ENCODE measurements around the gene BECN2. TPM values are rescaled to one million over a fixed set of nuclear protein-coding genes. Genes with fewer than 3 reads are reported as not detected.

The BECN2 gene
- polyA plus RNA-seq, 1 donor from 2014 or later: not detected

DNA sequence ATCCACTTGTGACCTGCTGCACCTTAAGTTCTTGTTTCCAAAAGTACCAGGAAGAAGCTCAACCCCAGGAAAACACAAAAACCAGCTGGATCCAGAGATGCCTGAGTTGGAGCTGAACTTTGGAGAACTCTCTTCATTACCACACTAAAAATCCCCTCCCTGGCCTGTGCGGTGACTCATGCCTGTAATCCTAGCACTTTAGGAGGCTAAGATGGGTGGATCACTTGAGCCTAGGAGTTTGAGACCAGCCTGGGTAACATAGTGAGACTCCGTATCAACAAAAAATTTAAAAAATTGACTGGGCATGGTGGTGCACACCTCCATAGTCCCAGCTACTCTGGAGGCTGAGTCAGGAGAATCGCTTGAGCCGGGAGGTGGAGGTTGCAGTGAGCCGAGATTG lies 35.2 kb downstream of the BECN2 start:
- Histone ChIP-seq H3K9me2 (ENCODE audit: insufficient read depth, low read length) (no peaks in the 10 kb centered on the region), H3K9me3 (ENCODE audit: low read length) (no peaks in the 10 kb centered on the region), H3K9ac (ENCODE audit: low read length) (no peak overlapping the region), H3K27ac (ENCODE audit: low read length) (no peak overlapping the region), H2AFZ (ENCODE audit: low read depth, low read length) (no peak overlapping the region), H3F3A (ENCODE audit: insufficient read depth, low read length, poor library complexity, severe bottlenecking) (no peaks in the 10 kb centered on the region), H4K20me1 (ENCODE audit: insufficient read depth) (no peaks in the 10 kb centered on the region), H3K36me3 (ENCODE audit: insufficient read depth, low read length) (no peaks in the 10 kb centered on the region), H3K79me2 (replicated peaks; ENCODE audit: insufficient read depth, low read length) (no peaks in the 10 kb centered on the region), H3K27me3 (ENCODE audit: insufficient read depth, low read depth, low read length) (no peaks in the 10 kb centered on the region), H3K4me2 (ENCODE audit: low read length) (no peak overlapping the region), H3K4me3 (ENCODE audit: low read length) (no peak overlapping the region)
- no peak for TF ChIP-seq TAF1 (IDR thresholded peaks at IDR 0.05; ENCODE audit: low read depth)
- TF ChIP-seq SMC3 (conservative IDR thresholded peaks at IDR 0.05; ENCODE audit: poor library complexity): no peak
- no peak for TF ChIP-seq RAD21 (conservative IDR thresholded peaks at IDR 0.05)
- TF ChIP-seq, protein P1, sequence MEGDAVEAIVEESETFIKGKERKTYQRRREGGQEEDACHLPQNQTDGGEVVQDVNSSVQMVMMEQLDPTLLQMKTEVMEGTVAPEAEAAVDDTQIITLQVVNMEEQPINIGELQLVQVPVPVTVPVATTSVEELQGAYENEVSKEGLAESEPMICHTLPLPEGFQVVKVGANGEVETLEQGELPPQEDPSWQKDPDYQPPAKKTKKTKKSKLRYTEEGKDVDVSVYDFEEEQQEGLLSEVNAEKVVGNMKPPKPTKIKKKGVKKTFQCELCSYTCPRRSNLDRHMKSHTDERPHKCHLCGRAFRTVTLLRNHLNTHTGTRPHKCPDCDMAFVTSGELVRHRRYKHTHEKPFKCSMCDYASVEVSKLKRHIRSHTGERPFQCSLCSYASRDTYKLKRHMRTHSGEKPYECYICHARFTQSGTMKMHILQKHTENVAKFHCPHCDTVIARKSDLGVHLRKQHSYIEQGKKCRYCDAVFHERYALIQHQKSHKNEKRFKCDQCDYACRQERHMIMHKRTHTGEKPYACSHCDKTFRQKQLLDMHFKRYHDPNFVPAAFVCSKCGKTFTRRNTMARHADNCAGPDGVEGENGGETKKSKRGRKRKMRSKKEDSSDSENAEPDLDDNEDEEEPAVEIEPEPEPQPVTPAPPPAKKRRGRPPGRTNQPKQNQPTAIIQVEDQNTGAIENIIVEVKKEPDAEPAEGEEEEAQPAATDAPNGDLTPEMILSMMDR (IDR thresholded peaks at IDR 0.05; ENCODE audit: poor library complexity, severe bottlenecking): no peak
- TF ChIP-seq REST (IDR thresholded peaks at IDR 0.05; ENCODE audit: borderline replicate concordance): no peak
- TF ChIP-seq POLR2AphosphoS5 (IDR thresholded peaks at IDR 0.05): no peak

DNA sequence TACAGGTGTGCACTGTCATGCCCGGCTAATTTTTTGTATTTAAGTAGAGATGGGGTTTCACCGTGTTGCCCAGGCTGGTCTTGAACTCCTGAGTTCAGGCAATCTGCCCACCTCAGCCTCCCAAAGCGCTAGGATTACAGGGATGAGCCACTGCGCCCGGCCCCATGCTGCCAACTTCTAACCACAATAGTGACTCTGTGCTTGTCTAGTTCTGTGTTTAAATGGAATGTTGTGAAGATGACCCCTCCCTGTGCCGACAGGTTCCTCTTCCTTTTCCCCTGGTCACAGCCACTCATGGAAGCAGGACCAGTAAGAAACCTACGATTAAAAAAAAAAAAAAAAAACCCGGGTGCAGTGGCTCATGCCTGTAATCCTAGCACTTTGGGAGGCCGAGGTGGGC lies 36.6 kb downstream of the BECN2 start:
- Histone ChIP-seq H3K27ac (ENCODE audit: low read length) (no peak overlapping the region), H2AFZ (ENCODE audit: low read depth, low read length) (no peak overlapping the region), H3K9me2 (ENCODE audit: insufficient read depth, low read length) (no peaks in the 10 kb centered on the region), H3K79me2 (replicated peaks; ENCODE audit: insufficient read depth, low read length) (no peaks in the 10 kb centered on the region), H3K9me3 (ENCODE audit: low read length) (no peaks in the 10 kb centered on the region), H3K4me2 (ENCODE audit: low read length) (no peak overlapping the region), H4K20me1 (ENCODE audit: insufficient read depth) (no peaks in the 10 kb centered on the region), H3K27me3 (ENCODE audit: insufficient read depth, low read depth, low read length) (no peaks in the 10 kb centered on the region), H3F3A (ENCODE audit: insufficient read depth, low read length, poor library complexity, severe bottlenecking) (no peaks in the 10 kb centered on the region), H3K36me3 (ENCODE audit: insufficient read depth, low read length) (no peaks in the 10 kb centered on the region), H3K4me3 (ENCODE audit: low read length) (no peak overlapping the region), H3K9ac (ENCODE audit: low read length) (no peak overlapping the region)
- TF ChIP-seq, protein P1 (IDR thresholded peaks at IDR 0.05; ENCODE audit: poor library complexity, severe bottlenecking): no peak
- no peak for TF ChIP-seq POLR2AphosphoS5 (IDR thresholded peaks at IDR 0.05)
- TF ChIP-seq EZH2 (IDR thresholded peaks at IDR 0.05; ENCODE audit: borderline replicate concordance, insufficient read depth, low read length, poor library complexity, severe bottlenecking): no peak
- no peak for TF ChIP-seq TAF1 (IDR thresholded peaks at IDR 0.05; ENCODE audit: low read depth)

Measured in neural cell (in vitro differentiated cells).